Measurements from ENCODE around the gene ADAMTS18.

Gene ADAMTS18

DNA sequence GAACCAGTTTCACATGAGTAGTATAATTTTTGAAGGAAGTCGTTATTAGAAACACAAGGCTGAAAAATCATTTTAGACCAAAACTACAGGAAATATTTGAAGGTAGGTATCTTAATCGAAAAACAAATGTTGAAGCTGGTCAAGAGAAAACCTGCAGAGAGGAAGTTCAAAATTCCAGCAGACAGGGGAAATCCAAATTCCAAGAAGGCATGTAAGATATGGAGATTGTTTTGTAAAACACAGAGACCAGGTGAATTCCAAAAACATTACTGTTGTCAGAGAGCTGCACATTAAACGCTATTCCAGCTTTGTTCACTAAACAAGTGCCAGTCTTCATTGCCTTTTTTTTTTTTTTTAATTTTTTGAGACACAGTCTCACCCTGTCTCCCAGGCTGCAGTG, 38.4 kb downstream of the ADAMTS18 start:
- Histone ChIP-seq H3K9me3 (ENCODE audit: control insufficient read depth, insufficient read depth, low read depth, low read length) (no peaks in the 10 kb centered on the region), H3K4me3 (ENCODE audit: low read depth, low read length) (no peak overlapping the region), H3K27ac (ENCODE audit: extremely low read depth, low read depth, low read length) (no peak overlapping the region), H3K36me3 (ENCODE audit: control insufficient read depth in 2 of 2, insufficient read depth in 1 of 2, low read length in 2 of 2) (no peaks in the 10 kb centered on the region), H3K4me1 (ENCODE audit: control insufficient read depth, insufficient read depth, low read length) (0 out of 2 replicates have a peak, but pooled peaks cover 3% of the 10 kb centered on the region)
- POLR2A ChIA-PET: no interaction called here
- no peak for TF ChIP-seq ZNF155 (tag by site-specific recombination; IDR thresholded peaks at IDR 0.05)
- TF ChIP-seq, protein P1, sequence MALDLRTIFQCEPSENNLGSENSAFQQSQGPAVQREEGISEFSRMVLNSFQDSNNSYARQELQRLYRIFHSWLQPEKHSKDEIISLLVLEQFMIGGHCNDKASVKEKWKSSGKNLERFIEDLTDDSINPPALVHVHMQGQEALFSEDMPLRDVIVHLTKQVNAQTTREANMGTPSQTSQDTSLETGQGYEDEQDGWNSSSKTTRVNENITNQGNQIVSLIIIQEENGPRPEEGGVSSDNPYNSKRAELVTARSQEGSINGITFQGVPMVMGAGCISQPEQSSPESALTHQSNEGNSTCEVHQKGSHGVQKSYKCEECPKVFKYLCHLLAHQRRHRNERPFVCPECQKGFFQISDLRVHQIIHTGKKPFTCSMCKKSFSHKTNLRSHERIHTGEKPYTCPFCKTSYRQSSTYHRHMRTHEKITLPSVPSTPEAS (tag by site-specific recombination; IDR thresholded peaks at IDR 0.05): no peak
- TF ChIP-seq, protein P2, sequence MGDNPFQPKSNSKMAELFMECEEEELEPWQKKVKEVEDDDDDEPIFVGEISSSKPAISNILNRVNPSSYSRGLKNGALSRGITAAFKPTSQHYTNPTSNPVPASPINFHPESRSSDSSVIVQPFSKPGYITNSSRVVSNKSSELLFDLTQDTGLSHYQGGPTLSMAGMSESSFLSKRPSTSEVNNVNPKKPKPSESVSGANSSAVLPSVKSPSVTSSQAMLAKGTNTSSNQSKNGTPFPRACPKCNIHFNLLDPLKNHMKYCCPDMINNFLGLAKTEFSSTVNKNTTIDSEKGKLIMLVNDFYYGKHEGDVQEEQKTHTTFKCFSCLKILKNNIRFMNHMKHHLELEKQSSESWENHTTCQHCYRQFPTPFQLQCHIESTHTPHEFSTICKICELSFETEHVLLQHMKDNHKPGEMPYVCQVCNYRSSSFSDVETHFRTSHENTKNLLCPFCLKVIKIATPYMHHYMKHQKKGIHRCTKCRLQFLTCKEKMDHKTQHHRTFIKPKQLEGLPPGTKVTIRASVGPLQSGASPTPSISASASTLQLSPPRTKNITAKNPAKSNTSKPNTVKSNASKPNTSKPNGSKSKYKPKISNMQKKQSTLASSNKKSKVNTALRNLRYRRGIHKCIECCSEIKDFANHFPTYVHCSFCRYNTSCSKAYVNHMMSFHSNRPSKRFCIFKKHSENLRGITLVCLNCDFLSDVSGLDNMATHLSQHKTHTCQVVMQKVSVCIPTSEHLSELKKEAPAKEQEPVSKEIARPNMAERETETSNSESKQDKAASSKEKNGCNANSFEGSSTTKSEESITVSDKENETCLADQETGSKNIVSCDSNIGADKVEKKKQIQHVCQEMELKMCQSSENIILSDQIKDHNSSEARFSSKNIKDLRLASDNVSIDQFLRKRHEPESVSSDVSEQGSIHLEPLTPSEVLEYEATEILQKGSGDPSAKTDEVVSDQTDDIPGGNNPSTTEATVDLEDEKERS (tag by site-specific recombination; IDR thresholded peaks at IDR 0.05): no peak
- no peak for TF ChIP-seq ZNF549 (tag by site-specific recombination; IDR thresholded peaks at IDR 0.05)
- CTCF ChIA-PET: interaction anchor here (0.7 to 1.1 kb wide), 2 partner anchors 42 to 187 kb away, joined by 3 to 4 read pairs; no protein-coding TSS in a partner anchor

DNA sequence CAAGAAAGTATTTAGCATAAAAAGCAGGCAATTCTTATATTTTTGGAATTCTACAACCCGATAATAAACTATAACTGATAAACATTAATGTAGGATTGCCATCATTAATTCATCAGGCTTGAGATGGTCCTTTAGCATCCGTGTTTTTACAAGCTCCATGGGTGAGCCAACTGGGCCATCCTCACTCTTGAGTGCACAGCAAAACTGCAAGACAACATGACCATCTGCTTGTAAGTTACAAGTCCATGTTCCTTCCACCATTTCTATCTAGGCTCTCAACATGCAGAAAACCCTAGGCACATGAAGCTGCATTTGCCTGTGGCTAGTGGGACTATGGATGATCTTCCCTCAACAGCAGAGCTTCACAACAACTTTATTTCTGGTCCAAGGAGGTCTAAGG, 40.1 kb downstream of the ADAMTS18 start:
- H3K36me3 ChIP-seq (ENCODE audit: control insufficient read depth in 2 of 2, insufficient read depth in 1 of 2, low read length in 2 of 2): no peaks in the 10 kb centered on the region
- POLR2A ChIA-PET: no interaction called here
- H3K27ac ChIP-seq (ENCODE audit: extremely low read depth, low read depth, low read length): no peak overlapping the region
- TF ChIP-seq ZNF112 (tag by site-specific recombination; IDR thresholded peaks at IDR 0.05): no peak
- TF ChIP-seq IKZF3 (tag by site-specific recombination; IDR thresholded peaks at IDR 0.05): no peak
- TF ChIP-seq ZNF155 (tag by site-specific recombination; IDR thresholded peaks at IDR 0.05): no peak
- no peak for TF ChIP-seq ZNF426 (tag by site-specific recombination; IDR thresholded peaks at IDR 0.05)
- TF ChIP-seq ZNF302 (tag by site-specific recombination; IDR thresholded peaks at IDR 0.05; ENCODE audit: low read depth): no peak
- TF ChIP-seq ZNF585B (tag by site-specific recombination; IDR thresholded peaks at IDR 0.05): no peak
- TF ChIP-seq ZNF621 (tag by site-specific recombination; IDR thresholded peaks at IDR 0.05): no peak
- no peak for TF ChIP-seq ZNF624 (tag by site-specific recombination; IDR thresholded peaks at IDR 0.05)
- no peak for TF ChIP-seq ZBTB17 (tag by site-specific recombination; IDR thresholded peaks at IDR 0.05)
- TF ChIP-seq ZNF391 (tag by site-specific recombination; IDR thresholded peaks at IDR 0.05; ENCODE audit: borderline replicate concordance, low read depth): no peak
- no peak for TF ChIP-seq ZNF157 (tag by site-specific recombination; IDR thresholded peaks at IDR 0.05)
- 0 out of 2 replicates have a peak, but pooled peaks cover 3% of the 10 kb centered on the region for H3K4me1 ChIP-seq (ENCODE audit: control insufficient read depth, insufficient read depth, low read length)
- no peak overlapping the region for H3K4me3 ChIP-seq (ENCODE audit: low read depth, low read length)
- H3K9me3 ChIP-seq (ENCODE audit: control insufficient read depth, insufficient read depth, low read depth, low read length): no peaks in the 10 kb centered on the region
- CTCF ChIA-PET: interaction anchor here (0.6 to 0.9 kb wide), 2 partner anchors 189 to 266 kb away, joined by 3 read pairs; no protein-coding TSS in a partner anchor

DNA sequence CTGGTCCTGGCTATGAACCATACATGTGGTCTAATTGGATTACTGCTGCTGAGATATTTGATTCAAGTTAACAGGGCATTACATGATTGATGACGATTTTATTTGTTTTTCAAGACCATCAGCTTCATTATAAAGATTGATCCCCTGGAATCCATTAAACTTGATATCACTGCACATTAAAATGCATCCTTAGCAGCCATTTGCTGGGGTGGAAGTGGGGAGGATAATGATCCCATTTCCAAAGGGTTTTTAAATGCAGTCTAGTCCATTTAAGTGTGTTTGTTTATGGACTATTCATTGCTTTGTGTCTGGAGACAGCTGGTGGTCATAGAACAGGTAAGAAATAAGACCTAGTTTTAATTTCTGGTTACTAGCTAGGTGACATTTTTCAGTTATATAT, 40.9 kb downstream of the ADAMTS18 start:
- no peak overlapping the region for H3K4me3 ChIP-seq (ENCODE audit: low read depth, low read length)
- CTCF ChIA-PET: interaction anchor here (1.3 kb wide), 1 partner anchor 17 kb away, joined by 3 read pairs; no protein-coding TSS in a partner anchor
- no peaks in the 10 kb centered on the region for H3K36me3 ChIP-seq (ENCODE audit: control insufficient read depth in 2 of 2, insufficient read depth in 1 of 2, low read length in 2 of 2)
- H3K27ac ChIP-seq (ENCODE audit: extremely low read depth, low read depth, low read length): no peak overlapping the region
- POLR2A ChIA-PET: no interaction called here
- TF ChIP-seq ZBTB17 (tag by site-specific recombination; IDR thresholded peaks at IDR 0.05): no peak
- TF ChIP-seq ZNF670 (tag by site-specific recombination; IDR thresholded peaks at IDR 0.05; ENCODE audit: low read depth): no peak
- TF ChIP-seq ZNF529 (tag by site-specific recombination; IDR thresholded peaks at IDR 0.05; ENCODE audit: insufficient replicate concordance): no peak
- no peak for TF ChIP-seq MEIS1 (CRISPR knock-in tag; IDR thresholded peaks at IDR 0.05; ENCODE audit: borderline replicate concordance)
- no peak for TF ChIP-seq ZNF112 (tag by site-specific recombination; IDR thresholded peaks at IDR 0.05)
- no peak for TF ChIP-seq ZNF707 (tag by site-specific recombination; IDR thresholded peaks at IDR 0.05)
- no peak for TF ChIP-seq ZNF623 (tag by site-specific recombination; IDR thresholded peaks at IDR 0.05)
- TF ChIP-seq ZNF211 (tag by site-specific recombination; IDR thresholded peaks at IDR 0.05; ENCODE audit: low read depth): no peak
- TF ChIP-seq GLIS1 (tag by site-specific recombination; IDR thresholded peaks at IDR 0.05): no peak
- no peak for TF ChIP-seq GFI1B (tag by site-specific recombination; IDR thresholded peaks at IDR 0.05)
- TF ChIP-seq ZNF155 (tag by site-specific recombination; IDR thresholded peaks at IDR 0.05): no peak
- TF ChIP-seq ZNF501 (tag by site-specific recombination; IDR thresholded peaks at IDR 0.05): no peak
- H3K9me3 ChIP-seq (ENCODE audit: control insufficient read depth, insufficient read depth, low read depth, low read length): no peaks in the 10 kb centered on the region
- 0 out of 2 replicates have a peak, but pooled peaks cover 3% of the 10 kb centered on the region for H3K4me1 ChIP-seq (ENCODE audit: control insufficient read depth, insufficient read depth, low read length)

Measured in HEK293 (cell line).